ENCODE results near the gene GPR12.

DNA sequence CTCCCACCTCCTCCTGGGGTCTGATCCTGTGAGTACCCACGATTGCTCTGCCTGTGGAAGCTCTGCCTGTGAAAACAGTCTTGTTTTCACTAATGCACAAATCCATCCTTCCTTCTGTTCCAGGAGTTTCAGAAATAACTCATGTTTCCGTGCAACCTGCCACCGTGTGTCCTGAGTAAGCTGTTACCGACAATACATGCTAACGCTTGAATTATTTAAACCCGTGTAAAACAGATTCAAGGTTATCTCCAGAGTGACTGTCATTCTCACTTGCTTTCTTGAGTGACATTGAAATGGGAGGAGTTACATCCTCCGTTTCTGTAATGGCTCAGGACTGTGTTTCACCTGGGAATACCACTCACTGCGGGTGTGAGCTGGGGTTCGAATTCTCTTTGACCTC is 24.9 kb downstream of the GPR12 start:
- TF ChIP-seq, protein P1, sequence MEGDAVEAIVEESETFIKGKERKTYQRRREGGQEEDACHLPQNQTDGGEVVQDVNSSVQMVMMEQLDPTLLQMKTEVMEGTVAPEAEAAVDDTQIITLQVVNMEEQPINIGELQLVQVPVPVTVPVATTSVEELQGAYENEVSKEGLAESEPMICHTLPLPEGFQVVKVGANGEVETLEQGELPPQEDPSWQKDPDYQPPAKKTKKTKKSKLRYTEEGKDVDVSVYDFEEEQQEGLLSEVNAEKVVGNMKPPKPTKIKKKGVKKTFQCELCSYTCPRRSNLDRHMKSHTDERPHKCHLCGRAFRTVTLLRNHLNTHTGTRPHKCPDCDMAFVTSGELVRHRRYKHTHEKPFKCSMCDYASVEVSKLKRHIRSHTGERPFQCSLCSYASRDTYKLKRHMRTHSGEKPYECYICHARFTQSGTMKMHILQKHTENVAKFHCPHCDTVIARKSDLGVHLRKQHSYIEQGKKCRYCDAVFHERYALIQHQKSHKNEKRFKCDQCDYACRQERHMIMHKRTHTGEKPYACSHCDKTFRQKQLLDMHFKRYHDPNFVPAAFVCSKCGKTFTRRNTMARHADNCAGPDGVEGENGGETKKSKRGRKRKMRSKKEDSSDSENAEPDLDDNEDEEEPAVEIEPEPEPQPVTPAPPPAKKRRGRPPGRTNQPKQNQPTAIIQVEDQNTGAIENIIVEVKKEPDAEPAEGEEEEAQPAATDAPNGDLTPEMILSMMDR (IDR thresholded peaks at IDR 0.05) = no peak
- TF ChIP-seq POLR2A (IDR thresholded peaks at IDR 0.05) = no peak
